Activated CD8-positive, alpha-beta memory T cell treated with anti-CD3 and anti-CD28 coated beads, Interleukin-2, amount 50 U/mL, for 4 hours (primary cell): Measurements from ENCODE around the gene GPR161.

Experiments
- DNase-seq: peaks from one replicate; pipeline ENCODE4 v3.0.0-alpha.2; 2020

The GPR161 gene

GRCh38 chr1:168146160-168146539, 9.4 kb upstream of the GPR161 start:
- DNase-seq = no peak

- DNase-seq = peak; percentile 87
These were observed 8.7 kb upstream of the GPR161 start for GRCh38 chr1:168145184-168146159.

GRCh38 chr1:168141871-168142385, 5.2 kb upstream of the GPR161 start:
- DNase-seq = no peak

GRCh38 chr1:168139070-168139469, 2.3 kb upstream of the GPR161 start:
- DNase-seq = no peak

- DNase-seq = no peak
These were observed 1.4 kb upstream of the GPR161 start for GRCh38 chr1:168138134-168138533.

- no peak for DNase-seq
These were observed 738 bp upstream of the GPR161 start for GRCh38 chr1:168137515-168137821.

GRCh38 chr1:168135921-168136708, 615 bp downstream of the GPR161 start:
- DNase-seq = no peak

- no peak for DNase-seq
These were observed 1.4 kb downstream of the GPR161 start for GRCh38 chr1:168135116-168135920.

GRCh38 chr1:168134642-168135041, 2.1 kb downstream of the GPR161 start:
- DNase-seq = no peak

GRCh38 chr1:168134132-168134531, 2.6 kb downstream of the GPR161 start:
- DNase-seq = no peak

GRCh38 chr1:168129933-168130332, 6.8 kb downstream of the GPR161 start:
- no peak for DNase-seq

GRCh38 chr1:168127503-168127902, 9.2 kb downstream of the GPR161 start:
- DNase-seq = no peak

- no peak for DNase-seq
These were observed 11.7 kb downstream of the GPR161 start for GRCh38 chr1:168125051-168125450.

GRCh38 chr1:168121401-168122011, 15.2 kb downstream of the GPR161 start:
- DNase-seq = no peak

- DNase-seq = no peak
These were observed 17.0 kb downstream of the GPR161 start for GRCh38 chr1:168119750-168120149.

GRCh38 chr1:168116327-168116799, 20.4 kb downstream of the GPR161 start:
- DNase-seq = no peak

GRCh38 chr1:168114845-168115244, 21.9 kb downstream of the GPR161 start:
- DNase-seq = no peak

- DNase-seq = peak; percentile 41
These were observed 23.9 kb downstream of the GPR161 start for GRCh38 chr1:168112673-168113305.

- no peak for DNase-seq
These were observed 25.7 kb downstream of the GPR161 start for GRCh38 chr1:168110896-168111545.

- no peak for DNase-seq
These were observed 30.5 kb downstream of the GPR161 start for GRCh38 chr1:168106274-168106673.

- no peak for DNase-seq
These were observed 30.9 kb downstream of the GPR161 start for GRCh38 chr1:168105846-168106245.
